A172 (cell line): ENCODE results near the gene HDAC6. TPM values are rescaled to one million over a fixed set of nuclear protein-coding genes. Genes with fewer than 3 reads are reported as not detected.
"Not testable (repeated sequence)": the region's sequence is repeated elsewhere in the genome, so short reads cannot be mapped to it uniquely, and the experiment has no call there.

Experiments
- DNase-seq: peaks from one replicate; pipeline ENCODE4 v3.0.0-alpha.2; 2015; ENCODE audit warnings: low spot score
- total RNA-seq: library from RNA; depleted of rRNA; stranded (reverse); fragments of >200 nt; shearing (Covaris generic); gene quantifications from 2 replicates; pipeline ENCODE4 v1.2.3, GENCODE V29; 2014

Gene HDAC6
- total RNA-seq, 1 experiment from 2014 or later: 41.5 TPM

DNA sequence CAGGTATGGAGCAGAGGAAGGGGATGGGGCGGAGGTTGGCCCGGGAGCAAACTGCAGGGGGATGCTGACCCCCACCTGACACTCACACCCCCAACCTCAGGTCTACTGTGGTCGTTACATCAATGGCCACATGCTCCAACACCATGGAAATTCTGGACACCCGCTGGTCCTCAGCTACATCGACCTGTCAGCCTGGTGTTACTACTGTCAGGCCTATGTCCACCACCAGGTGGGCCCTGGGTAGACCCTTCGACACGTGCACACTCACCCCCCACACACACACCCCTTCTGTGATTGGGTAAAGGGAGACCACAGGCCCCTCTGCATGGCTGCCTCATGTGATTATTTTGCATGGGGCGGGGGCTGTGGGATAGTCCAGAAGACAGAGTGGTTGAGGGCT, 22.2 kb downstream of the HDAC6 start:
- DNase-seq: no peak

DNA sequence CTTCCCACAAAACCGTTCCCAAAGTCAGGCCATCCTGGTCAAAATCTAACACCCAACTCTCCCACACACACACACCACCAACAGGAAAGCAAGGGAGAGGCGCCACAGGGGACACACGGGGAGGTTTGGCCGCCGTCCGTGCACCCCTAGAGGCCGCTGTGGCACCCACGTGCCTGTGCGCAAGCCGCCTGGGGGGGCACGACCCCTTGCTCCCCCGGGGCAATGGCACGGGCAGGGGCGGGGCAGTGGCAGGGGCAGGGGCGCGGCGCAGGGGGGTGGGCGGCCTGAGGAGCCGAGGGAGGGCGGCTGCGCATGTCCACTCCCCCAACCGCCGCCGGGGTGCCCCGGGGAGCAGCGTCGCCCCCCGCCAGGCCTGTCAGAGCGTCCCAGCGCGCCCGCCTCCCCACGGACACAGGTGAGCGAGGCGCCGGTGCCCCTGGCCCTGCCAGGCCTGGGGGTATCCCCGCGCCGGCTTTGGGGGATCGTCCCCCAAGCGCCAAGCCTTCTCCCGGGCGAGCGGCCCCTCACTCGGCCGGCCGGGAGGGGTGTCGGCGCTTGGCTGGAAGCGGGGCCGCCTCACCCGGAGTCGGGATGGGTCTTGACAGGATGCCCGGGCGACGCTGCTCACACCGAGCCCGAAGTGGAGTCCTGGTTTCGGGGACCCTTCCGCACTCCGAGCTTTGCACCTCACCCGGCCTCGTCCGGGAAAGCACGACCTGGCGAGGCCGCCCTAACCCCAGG, 24.4 kb downstream of the HDAC6 start, which contains the start of gene ERAS:
ERAS (plus strand) TSS at position 379 of the 741 bp plus-strand sequence. CDS start 2,611 bp downstream, outside the sequence.
- DNase-seq: no peak

DNA sequence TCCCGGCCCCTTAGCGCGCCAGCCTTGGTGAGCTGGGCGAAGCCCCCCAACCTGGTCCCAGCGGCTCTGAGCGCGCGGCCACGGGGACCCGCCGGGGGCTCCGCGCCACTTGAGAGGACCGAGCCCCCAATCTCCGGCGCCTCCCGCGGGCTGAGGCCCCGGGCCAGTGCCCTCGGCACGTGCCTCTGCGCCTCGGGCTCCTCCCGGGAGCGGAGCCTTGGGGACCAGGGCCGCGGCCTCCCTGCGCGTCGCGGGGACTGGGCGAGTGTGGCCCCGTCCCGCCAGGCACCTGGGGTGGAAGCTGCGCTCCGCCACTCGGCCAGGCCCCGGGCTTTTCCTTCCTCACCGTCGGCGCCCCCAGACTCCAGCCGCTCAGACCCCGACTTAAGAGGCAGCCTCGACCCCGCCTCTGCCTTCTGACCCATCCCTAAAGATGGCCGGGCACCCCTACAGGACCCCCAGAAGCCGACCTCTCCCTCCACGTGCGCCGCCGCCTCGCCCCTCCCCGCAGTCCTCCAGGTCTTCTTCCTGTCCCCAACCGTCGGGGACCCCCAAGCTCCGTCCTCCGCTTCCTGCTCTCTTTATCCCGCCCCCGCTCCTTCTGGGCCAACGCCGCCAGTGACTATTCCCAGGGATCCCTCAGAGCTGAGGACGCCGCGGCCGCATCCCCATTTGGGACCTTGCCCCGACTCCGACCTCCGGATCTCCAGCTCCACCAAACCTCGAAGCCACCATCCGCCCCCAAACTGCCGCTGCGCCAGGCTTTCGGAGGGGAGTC, 25.2 kb downstream of the HDAC6 start:
- no peak for DNase-seq

DNA sequence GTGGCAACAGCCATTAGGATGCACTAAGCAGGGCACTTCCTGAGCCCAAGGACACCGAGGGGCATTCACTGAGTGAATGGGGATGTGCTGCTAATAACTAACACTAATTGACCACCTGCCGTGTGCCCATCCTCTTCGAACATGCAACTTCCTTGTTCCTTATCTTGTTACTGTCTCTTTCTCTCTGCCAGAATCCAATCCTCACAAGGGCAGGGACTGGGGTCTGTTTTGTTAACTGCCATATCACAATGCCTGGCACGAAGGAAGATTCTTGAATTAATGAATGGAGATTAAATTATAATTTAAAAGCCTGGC, 25.7 kb downstream of the HDAC6 start:
- DNase-seq: no peak

DNA sequence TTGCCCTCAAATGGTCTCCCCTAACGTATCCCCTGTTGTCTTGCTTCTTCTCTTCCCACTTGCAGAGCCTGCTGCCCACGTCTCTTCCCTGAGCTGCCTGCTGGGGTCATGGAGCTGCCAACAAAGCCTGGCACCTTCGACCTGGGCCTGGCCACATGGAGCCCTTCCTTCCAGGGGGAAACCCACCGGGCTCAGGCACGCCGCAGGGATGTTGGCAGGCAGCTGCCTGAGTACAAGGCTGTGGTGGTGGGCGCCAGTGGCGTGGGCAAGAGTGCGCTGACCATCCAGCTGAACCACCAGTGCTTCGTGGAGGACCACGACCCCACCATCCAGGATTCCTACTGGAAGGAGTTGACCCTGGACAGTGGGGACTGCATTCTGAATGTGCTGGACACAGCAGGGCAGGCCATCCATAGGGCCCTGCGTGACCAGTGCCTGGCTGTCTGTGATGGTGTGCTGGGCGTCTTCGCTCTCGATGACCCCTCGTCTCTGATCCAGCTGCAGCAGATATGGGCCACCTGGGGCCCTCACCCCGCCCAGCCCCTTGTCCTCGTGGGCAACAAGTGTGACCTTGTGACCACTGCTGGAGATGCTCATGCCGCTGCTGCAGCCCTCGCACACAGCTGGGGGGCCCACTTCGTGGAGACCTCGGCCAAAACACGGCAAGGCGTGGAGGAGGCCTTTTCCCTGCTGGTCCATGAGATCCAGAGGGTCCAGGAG, 27.3 kb downstream of the HDAC6 start:
- DNase-seq: no peak

DNA sequence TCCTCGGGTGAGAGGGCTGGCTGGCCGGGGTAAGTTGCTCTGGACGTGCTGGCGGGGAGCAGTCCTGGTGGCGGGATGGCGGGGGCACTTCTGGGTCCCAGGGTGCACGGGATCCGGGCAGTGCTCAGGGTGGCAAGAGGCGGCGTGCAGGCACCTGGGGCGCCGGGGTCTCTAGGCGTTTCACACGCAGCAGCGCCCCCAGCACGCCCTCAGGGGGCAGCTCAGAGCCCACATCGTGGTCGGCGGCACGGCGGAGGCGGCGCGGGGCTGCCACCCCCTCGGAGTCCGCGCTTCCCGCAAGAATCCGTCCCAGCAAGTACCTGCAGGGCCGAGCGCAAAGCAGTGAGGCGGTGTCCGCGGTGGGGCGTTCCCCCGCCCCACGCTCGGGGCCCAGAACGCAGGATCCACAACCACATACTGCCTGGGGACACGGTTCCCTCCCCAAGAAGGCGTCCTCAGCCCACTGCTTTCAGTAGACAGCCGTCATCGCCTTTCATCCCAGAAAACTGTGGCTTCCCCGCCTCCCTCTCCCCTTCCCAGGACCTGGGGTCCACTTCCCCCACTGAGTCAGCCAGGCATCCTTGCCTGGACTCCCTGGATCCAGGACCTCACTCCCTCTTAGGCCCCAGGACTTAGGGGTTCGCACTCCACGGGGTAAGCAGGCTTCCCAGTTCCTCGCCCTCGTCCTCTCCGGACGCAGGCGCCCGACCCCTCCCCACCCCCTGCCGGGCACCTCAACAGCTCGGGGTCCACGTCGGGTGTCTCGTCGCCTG, 29.5 kb downstream of the HDAC6 start:
- no peak for DNase-seq

DNA sequence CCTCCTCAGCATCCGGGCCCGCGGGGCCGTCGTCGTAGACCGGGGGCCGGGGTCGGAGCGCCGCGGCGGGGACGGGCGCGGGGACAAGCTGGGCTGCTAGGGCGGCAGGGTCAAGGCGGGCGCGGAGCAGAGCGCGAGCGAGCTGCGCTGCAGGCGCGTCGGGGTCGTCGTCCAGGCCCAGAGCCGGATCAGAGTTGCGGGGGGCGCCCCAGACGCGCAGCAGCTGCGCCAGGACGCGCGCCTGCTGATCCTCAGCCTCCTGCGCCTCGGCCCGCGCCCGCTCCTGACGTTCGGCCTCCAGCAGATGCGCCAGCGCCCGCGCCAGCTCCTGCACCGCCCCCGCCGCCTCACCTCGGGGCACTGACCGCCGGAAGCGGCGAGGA, 30.0 kb downstream of the HDAC6 start:
- no peak for DNase-seq

DNA sequence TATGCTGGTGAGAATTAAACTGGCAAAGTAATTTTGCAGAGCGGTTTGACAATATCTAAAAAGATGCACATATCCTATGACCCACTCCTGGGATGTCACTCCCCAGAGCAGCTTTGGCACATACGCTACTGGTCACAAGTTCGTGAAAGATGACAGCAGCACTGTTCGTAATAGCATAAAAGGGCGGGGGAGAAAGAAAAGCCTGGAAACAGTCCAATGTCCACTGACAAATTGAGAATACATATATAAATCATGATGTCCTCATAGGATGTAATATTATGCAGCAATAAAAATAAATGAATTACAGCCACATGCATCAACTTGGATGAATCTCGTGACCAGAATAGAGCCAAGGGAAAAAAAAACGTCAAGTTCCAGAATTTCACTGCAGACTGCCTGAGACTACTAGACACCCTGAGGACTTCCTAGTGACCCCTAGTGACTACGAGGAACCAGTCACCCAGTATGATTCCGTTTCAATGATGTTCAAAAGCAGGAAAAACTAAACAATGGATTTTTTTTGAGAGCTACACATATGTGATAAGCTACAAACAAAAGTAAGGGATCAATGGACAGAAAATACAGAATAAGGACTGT, 31.8 kb downstream of the HDAC6 start:
- no peak for DNase-seq

DNA sequence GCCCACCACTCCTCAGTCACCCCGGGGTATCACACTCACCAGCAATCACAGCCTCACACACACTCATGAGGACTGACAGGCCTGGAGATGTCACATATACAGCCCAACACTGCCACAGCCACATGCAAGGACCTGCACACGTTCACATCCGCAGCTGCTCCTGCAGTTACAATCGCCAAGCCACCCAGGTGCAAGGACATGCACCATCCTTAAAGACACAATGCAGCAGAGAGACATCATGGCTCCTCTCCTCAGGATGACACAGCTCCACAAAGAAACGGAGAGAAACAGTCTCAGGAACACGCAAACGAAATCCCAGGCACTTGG, 32.5 kb downstream of the HDAC6 start:
- DNase-seq: no peak

DNA sequence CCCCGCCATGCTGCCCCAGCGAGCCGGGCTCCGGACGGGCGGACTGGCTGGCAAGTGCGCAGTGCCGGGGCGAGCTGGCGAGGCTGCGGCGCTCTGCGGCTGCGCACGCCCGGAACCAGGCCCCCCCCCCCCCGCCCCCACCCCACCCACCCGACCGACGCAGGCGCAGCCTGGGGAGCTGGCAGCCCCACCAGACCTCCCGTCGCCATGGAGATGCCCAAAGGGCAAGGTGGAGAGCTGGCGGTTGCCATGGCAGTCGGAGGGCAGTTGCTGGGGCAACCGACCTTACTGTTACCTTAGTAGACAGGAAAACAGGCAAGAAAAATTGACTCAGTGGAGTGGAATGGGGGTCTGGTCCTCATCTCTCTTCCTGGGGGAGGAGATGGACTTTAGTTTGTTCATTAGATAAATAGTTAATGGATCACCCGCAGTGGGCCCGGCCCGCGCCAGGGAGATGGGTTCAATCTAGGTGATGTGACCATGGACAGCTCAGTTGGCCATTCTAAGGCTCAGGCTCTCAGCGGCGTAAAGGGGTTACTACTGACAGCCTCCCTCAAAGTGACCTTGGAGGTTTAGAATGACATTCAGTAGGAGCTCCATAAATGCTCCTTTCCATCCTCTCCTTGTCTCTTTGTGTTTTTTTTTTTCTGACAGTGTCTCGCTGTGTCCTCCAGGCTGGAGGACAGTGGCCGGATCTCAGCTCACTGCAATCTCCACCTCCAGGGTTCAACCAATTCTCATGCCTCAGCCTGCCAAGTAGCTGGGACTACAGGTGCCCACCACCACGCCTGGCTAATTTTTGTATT, 33.9 kb downstream of the HDAC6 start, which contains the start of gene PCSK1N:
PCSK1N (minus strand) TSS at position 87 of the 806 bp plus-strand sequence; CDS start at position 9, 78 bp downstream.
- no peak for DNase-seq

DNA sequence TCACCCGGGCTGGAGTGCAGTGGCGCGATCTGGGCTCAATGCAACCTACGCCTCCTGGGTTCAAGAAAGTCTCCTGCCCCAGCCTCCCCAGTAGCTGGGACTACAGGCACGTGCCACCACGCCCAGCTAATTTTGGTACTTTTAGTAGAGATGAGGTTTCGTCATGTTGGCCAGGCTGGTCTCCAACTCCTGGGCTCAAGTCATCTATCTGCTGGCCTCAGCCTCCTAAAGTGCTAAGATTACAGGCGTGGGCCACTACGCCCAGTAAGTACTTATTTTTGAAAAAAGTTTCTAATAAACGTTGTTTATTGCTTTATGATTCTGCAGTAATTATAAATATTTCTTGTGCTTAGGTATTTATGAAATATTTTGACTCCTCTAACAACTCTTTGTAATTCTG, 37.8 kb downstream of the HDAC6 start:
- DNase-seq: no peak

DNA sequence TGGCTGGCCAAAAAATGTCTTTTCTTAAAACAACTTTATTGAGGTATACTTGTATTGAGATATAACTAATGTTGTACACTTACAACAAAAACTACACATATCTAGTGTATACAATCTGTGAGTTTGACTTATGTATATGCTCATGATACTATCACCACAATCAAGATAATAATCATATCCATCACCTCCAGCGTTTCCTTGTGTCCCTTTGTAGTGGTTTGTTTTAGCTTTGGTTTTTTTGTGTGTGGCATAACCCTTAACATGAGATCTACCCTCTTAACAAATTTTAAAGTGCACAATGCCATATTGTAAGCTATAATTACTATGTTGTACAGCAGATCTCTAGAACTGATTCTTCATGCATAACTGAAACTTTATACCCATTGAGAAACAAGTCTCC, 47.0 kb downstream of the HDAC6 start:
- no peak for DNase-seq

DNA sequence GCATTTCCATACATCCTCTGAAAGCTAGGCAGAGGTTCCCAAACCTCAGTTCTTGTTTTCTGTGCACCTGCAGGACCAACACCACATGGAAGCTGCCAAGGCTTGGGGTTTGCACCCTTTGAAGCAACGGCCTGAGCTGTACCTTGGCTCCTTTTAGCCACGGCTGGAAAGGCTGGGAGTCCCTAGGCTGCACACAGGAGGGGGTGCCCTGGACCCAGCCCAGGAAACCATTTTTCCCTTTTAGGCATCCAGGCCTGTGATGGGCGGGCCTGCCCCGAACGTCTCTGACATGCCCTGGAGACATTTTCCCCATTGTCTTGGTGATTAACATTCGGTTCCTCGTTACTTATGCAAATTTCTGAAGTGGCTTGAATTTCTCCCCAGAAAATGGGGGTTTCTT, 51.0 kb downstream of the HDAC6 start:
- no peak for DNase-seq

DNA sequence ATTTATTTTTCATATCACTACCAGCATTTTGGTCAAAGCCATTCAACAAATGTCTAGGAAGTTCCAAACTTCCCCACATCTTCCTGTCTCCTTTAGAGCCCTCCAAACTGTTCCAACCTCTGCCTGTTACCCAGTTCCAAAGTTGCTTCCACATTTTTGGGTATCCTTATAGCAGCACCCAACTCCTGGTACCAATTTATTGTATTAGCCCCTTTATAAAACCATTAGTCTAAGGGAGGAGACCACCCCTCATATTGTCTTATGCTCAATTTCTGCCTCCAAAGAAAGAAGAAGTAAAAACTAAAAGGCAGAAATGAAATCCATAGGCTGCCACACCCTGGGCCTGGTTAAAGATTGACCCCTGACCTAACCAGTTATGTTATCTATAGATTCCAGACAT, 51.6 kb downstream of the HDAC6 start:
- not testable (repeated sequence) for DNase-seq

DNA sequence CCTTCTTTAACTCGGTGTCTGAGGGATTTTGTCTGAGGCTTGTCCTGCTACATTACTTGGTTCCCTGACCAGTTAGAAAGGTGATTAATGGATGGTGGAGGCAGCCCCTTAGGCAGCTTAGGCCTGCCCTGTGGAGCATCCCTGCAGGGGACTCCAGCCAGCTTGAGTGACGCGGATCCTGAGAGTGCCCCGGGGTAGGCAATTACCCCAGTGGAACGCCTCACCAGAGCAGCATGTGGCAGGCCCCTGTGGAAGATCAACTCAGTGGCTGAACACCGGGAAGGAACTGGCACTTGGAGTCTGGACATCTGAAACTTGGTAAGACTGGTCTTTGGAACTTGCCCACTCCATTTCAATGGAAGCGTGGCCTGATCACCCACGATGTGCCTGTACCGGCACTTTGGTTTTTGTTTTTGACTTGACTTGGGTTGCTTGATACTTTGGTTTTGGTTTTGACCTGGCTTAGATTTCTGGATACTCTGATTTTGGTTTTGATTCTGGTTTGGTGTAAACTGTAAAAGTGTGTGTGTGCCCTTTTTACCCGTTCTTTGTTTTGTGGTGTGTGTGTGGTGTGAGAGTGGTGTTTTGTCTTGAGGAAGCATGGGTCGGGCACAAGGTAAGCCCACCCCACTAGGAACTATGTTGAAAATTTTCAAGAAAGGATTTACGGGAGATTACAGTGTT, 52.4 kb downstream of the HDAC6 start:
- not testable (repeated sequence) for DNase-seq

DNA sequence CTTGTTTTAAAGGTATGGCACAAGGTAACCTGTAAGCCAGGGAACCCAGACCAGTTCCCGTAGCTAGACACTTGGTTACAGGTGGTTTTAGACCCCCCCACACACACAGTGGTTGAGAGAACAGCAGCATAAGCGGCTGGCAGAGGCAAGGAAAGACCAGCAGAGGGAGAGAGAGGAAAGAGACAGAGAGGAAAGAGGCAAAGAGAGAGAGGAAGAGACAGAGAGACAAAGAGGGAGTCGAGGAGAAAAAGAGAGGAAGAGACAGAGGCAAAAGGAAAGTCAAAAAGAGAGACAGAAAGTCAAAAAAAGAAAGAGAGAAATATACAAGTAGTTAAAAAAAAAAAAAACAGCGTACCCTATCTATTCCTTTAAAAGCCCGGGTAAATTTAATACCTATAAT, 53.0 kb downstream of the HDAC6 start:
- peak; percentile 30 for DNase-seq

DNA sequence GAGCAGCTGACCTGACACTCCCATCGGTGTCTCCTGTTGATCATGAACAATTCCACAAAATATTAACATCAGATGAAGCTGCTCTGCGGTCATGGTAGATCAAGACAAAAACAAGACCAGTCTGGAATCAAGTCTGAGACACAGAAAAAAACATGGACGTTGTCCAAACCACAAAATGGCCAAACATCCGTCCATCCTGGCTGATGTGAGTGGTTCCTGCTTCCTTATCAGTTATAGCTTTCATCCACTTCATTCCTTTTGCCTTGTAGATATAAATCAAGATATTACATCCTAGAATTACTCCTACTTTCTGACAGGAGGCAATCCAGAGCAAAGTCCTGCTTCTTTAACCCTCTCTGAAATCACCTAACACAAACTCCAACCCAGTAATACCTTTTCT, 62.3 kb downstream of the HDAC6 start:
- DNase-seq: peak; percentile 92

DNA sequence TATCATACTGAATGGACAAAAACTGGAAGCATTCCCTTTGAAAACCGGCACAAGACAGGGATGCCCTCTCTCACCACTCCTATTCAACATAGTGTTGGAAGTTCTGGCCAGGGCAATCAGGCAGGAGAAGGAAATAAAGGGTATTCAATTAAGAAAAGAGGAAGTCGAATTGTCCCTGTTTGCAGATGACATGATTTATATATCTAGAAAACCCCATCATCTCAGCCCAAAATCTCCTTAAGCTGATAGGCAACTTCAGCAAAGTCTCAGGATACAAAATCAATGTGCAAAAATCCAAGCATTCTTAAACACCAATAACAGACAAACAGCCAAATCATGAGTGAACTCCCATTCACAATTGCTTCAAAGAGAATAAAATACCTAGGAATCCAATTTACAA, 70.2 kb downstream of the HDAC6 start:
- DNase-seq: not testable (repeated sequence)
